ENCODE measurements around the gene PDHX. TPM values are rescaled to one million over a fixed set of nuclear protein-coding genes. Genes with fewer than 3 reads are reported as not detected.
A peak's percentile ranks its signal among the peaks of the same experiment; 100 is the strongest.

The PDHX gene
- total RNA-seq, 1 donor from 2014 or later = 40.3 TPM

GRCh38 chr11:35045236-35045820, 128.9 kb downstream of the PDHX start:
- TF ChIP-seq, protein P1, sequence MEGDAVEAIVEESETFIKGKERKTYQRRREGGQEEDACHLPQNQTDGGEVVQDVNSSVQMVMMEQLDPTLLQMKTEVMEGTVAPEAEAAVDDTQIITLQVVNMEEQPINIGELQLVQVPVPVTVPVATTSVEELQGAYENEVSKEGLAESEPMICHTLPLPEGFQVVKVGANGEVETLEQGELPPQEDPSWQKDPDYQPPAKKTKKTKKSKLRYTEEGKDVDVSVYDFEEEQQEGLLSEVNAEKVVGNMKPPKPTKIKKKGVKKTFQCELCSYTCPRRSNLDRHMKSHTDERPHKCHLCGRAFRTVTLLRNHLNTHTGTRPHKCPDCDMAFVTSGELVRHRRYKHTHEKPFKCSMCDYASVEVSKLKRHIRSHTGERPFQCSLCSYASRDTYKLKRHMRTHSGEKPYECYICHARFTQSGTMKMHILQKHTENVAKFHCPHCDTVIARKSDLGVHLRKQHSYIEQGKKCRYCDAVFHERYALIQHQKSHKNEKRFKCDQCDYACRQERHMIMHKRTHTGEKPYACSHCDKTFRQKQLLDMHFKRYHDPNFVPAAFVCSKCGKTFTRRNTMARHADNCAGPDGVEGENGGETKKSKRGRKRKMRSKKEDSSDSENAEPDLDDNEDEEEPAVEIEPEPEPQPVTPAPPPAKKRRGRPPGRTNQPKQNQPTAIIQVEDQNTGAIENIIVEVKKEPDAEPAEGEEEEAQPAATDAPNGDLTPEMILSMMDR (conservative IDR thresholded peaks at IDR 0.05) = no peak
- Mint-ChIP-seq H3K4me1 (ENCODE audit: unreplicated experiment) (peaks cover under 1% of the 10 kb centered on the region), H3K27me3 (peaks cover 11% of the 10 kb centered on the region), H3K36me3 (no peaks in the 10 kb centered on the region), H3K9me3 (peaks cover 6% of the 10 kb centered on the region), H3K4me3 (no peak overlapping the region), H3K27ac (no peak overlapping the region)
- no peak for DNase-seq (ENCODE audit: extremely low spot score, unreplicated experiment)

Small RNAs within 50 kb of the gene (microRNA-seq; reads per million reads assigned to microRNA genes)
- gene MIR1343 = 17.1 reads per million, percentile 40 among the genes with 10 or more reads in this experiment

Other genes with a start within 250 kb of the PDHX start
- 17.3 and 23.4 TPM in 2 replicates for gene APIP, start 239 bp upstream of the PDHX start, total RNA-seq (ENCODE audit: low replicate concordance)
- 46.0 and 54.7 TPM in 2 replicates for gene CD44, start 222.6 kb downstream of the PDHX start, total RNA-seq (ENCODE audit: low replicate concordance)